Adipocyte (in vitro differentiated cells): ENCODE results near the gene TACR3.
"Not testable (repeated sequence)": the region's sequence is repeated elsewhere in the genome, so short reads cannot be mapped to it uniquely, and the experiment has no call there.

Experiments
- DNase-seq: peaks from one replicate; pipeline ENCODE4 v3.0.0-alpha.2; 2015; ENCODE audit warnings: low read depth
- H3K27me3 ChIP-seq: replicated peaks from 2 replicates; pipeline ENCODE4 v1.7.0; 2013; ENCODE audit warnings: mild to moderate bottlenecking, low read length, moderate library complexity; ENCODE audit not compliant: control insufficient read depth, insufficient read depth
- H3K36me3 ChIP-seq: 2 replicates; pipeline ENCODE4 v1.7.0; 2013; ENCODE audit warnings: low read length, mild to moderate bottlenecking, moderate library complexity; ENCODE audit not compliant: control insufficient read depth, insufficient read depth, severe bottlenecking
- H3K4me1 ChIP-seq: 2 replicates; pipeline ENCODE4 v1.7.0; 2013; ENCODE audit warnings: mild to moderate bottlenecking, low read length, moderate library complexity; ENCODE audit not compliant: control insufficient read depth, insufficient read depth
- H3K4me3 ChIP-seq: 2 replicates; pipeline ENCODE4 v1.7.0; 2013; ENCODE audit warnings: mild to moderate bottlenecking, low read length, moderate library complexity
- H3K9ac ChIP-seq: 2 replicates; pipeline ENCODE4 v1.7.0; 2013; ENCODE audit warnings: mild to moderate bottlenecking, low read length, moderate library complexity
- H3K9me3 ChIP-seq: 2 replicates; pipeline ENCODE4 v1.7.0; 2013; ENCODE audit warnings: mild to moderate bottlenecking, low read length, moderate library complexity; ENCODE audit not compliant: control insufficient read depth

The TACR3 gene

GRCh38 chr4:103666764-103667163 lies 53.0 kb downstream of the TACR3 start:
- not testable (repeated sequence) for H3K27me3 ChIP-seq, H3K4me1 ChIP-seq, H3K36me3 ChIP-seq, H3K9me3 ChIP-seq, H3K4me3 ChIP-seq, DNase-seq, H3K9ac ChIP-seq

- Histone ChIP-seq H3K36me3 (no peaks in the 10 kb centered on the region), H3K9ac (no peak overlapping the region), H3K4me3 (no peak overlapping the region), H3K4me1 (no peaks in the 10 kb centered on the region), H3K9me3 (no peaks in the 10 kb centered on the region), H3K27me3 (no peaks in the 10 kb centered on the region)
- no peak for DNase-seq
These were observed 55.2 kb downstream of the TACR3 start for GRCh38 chr4:103664436-103665075.

- no peaks in the 10 kb centered on the region for H3K27me3 ChIP-seq
- H3K36me3 ChIP-seq = no peaks in the 10 kb centered on the region
- no peak overlapping the region for H3K4me3 ChIP-seq
- H3K4me1 ChIP-seq = no peaks in the 10 kb centered on the region
- no peak overlapping the region for H3K9ac ChIP-seq
- no peaks in the 10 kb centered on the region for H3K9me3 ChIP-seq
- no peak for DNase-seq
These were observed 71.2 kb downstream of the TACR3 start for GRCh38 chr4:103648541-103648940.

- Histone ChIP-seq H3K36me3 (no peaks in the 10 kb centered on the region), H3K4me1 (no peaks in the 10 kb centered on the region), H3K9ac (no peak overlapping the region), H3K9me3 (peaks cover 8% of the 10 kb centered on the region), H3K27me3 (no peaks in the 10 kb centered on the region), H3K4me3 (no peak overlapping the region)
- DNase-seq = no peak
These were observed 73.8 kb downstream of the TACR3 start for GRCh38 chr4:103645991-103646390.

- Histone ChIP-seq H3K36me3 (no peaks in the 10 kb centered on the region), H3K27me3 (no peaks in the 10 kb centered on the region), H3K4me1 (no peaks in the 10 kb centered on the region), H3K4me3 (no peak overlapping the region), H3K9me3 (no peaks in the 10 kb centered on the region), H3K9ac (no peak overlapping the region)
- DNase-seq = no peak
These were observed 85.5 kb downstream of the TACR3 start for GRCh38 chr4:103634236-103634635.

- no peak overlapping the region for H3K4me3 ChIP-seq
- no peak for DNase-seq
- no peak overlapping the region for H3K9ac ChIP-seq
- H3K27me3 ChIP-seq = no peaks in the 10 kb centered on the region
- no peaks in the 10 kb centered on the region for H3K36me3 ChIP-seq
- H3K9me3 ChIP-seq = peaks cover 2% of the 10 kb centered on the region
- no peaks in the 10 kb centered on the region for H3K4me1 ChIP-seq
These were observed 93.5 kb downstream of the TACR3 start for GRCh38 chr4:103626296-103626695.

- no peaks in the 10 kb centered on the region for H3K27me3 ChIP-seq
- H3K4me1 ChIP-seq = no peaks in the 10 kb centered on the region
- DNase-seq = no peak
- H3K36me3 ChIP-seq = no peaks in the 10 kb centered on the region
- no peak overlapping the region for H3K4me3 ChIP-seq
- no peak overlapping the region for H3K9ac ChIP-seq
- no peaks in the 10 kb centered on the region for H3K9me3 ChIP-seq
These were observed 127.9 kb downstream of the TACR3 start for GRCh38 chr4:103591841-103592240.

- Histone ChIP-seq H3K9ac (no peak overlapping the region), H3K9me3 (no peaks in the 10 kb centered on the region), H3K27me3 (no peaks in the 10 kb centered on the region), H3K4me3 (no peak overlapping the region), H3K36me3 (no peaks in the 10 kb centered on the region), H3K4me1 (no peaks in the 10 kb centered on the region)
- DNase-seq = no peak
These were observed 152.2 kb downstream of the TACR3 start for GRCh38 chr4:103567591-103567990.

GRCh38 chr4:103559178-103559577 lies 160.6 kb downstream of the TACR3 start:
- H3K27me3 ChIP-seq, H3K4me3 ChIP-seq, H3K9me3 ChIP-seq, H3K9ac ChIP-seq, H3K4me1 ChIP-seq, H3K36me3 ChIP-seq, DNase-seq: not testable (repeated sequence)
